Measurements from ENCODE around the gene BTBD7.
"Not testable (repeated sequence)": the region's sequence is repeated elsewhere in the genome, so short reads cannot be mapped to it uniquely, and the experiment has no call there.

BTBD7 gene

GRCh38 chr14:93332853-93333630 is at the start of gene BTBD7:
Gene BTBD7, minus strand, starts transcription at chr14:93333036. Its CDS starts 36,985 bp downstream, at chr14:93296051.
- peak; percentile 92 for FAIRE-seq
- peak; percentile 92 for DNase-seq (ENCODE audit: extremely low spot score, insufficient read length, low read depth)

- no peak for DNase-seq (ENCODE audit: extremely low spot score, insufficient read length, low read depth)
- peak; percentile 69 for FAIRE-seq
Observed at GRCh38 chr14:93381644-93382043, 48.8 kb upstream of the BTBD7 start.

GRCh38 chr14:93379831-93380230 is 47.0 kb upstream of the BTBD7 start:
- DNase-seq (ENCODE audit: extremely low spot score, insufficient read length, low read depth) (no peak), FAIRE-seq (no peak)

- DNase-seq (ENCODE audit: extremely low spot score, insufficient read length, low read depth) (peak; percentile 11), FAIRE-seq (peak; percentile 99)
Observed at GRCh38 chr14:93375673-93376156, 42.9 kb upstream of the BTBD7 start.

- FAIRE-seq, result peak; percentile 98
- peak; percentile 17 for DNase-seq (ENCODE audit: extremely low spot score, insufficient read length, low read depth)
Observed at GRCh38 chr14:93369713-93370266, 37.0 kb upstream of the BTBD7 start.

GRCh38 chr14:93368996-93369712 is 36.3 kb upstream of the BTBD7 start:
- DNase-seq (ENCODE audit: extremely low spot score, insufficient read length, low read depth) (no peak), FAIRE-seq (no peak)

- not testable (repeated sequence) for DNase-seq (ENCODE audit: extremely low spot score, insufficient read length, low read depth); FAIRE-seq
Observed at GRCh38 chr14:93354873-93355272, 22.0 kb upstream of the BTBD7 start.

- FAIRE-seq (no peak), DNase-seq (ENCODE audit: extremely low spot score, insufficient read length, low read depth) (no peak)
Observed at GRCh38 chr14:93348292-93348691, 15.5 kb upstream of the BTBD7 start.

- no peak for DNase-seq (ENCODE audit: extremely low spot score, insufficient read length, low read depth)
Observed at GRCh38 chr14:93347850-93348249, 15.0 kb upstream of the BTBD7 start.

GRCh38 chr14:93346926-93347721 is 14.3 kb upstream of the BTBD7 start, which contains the start of gene COX8C:
Gene COX8C, plus strand, starts transcription at chr14:93347182. Its CDS starts 87 bp downstream, at chr14:93347269.
- FAIRE-seq, result no peak
- DNase-seq (ENCODE audit: extremely low spot score, insufficient read length, low read depth), result no peak

More at GRCh38 chr14:93347850-93348249, 15.0 kb upstream of the BTBD7 start:
- FAIRE-seq, result no peak

GRCh38 chr14:93343797-93344196 is 11.0 kb upstream of the BTBD7 start:
- no peak for DNase-seq (ENCODE audit: extremely low spot score, insufficient read length, low read depth)
- no peak for FAIRE-seq

GRCh38 chr14:93343266-93343665 is 10.4 kb upstream of the BTBD7 start:
- no peak for FAIRE-seq
- no peak for DNase-seq (ENCODE audit: extremely low spot score, insufficient read length, low read depth)

GRCh38 chr14:93337884-93338283 is 5.0 kb upstream of the BTBD7 start:
- no peak for DNase-seq (ENCODE audit: extremely low spot score, insufficient read length, low read depth)
- FAIRE-seq, result no peak

- FAIRE-seq (no peak), DNase-seq (ENCODE audit: extremely low spot score, insufficient read length, low read depth) (no peak)
Observed at GRCh38 chr14:93337143-93337753, 4.4 kb upstream of the BTBD7 start.

- DNase-seq (ENCODE audit: extremely low spot score, insufficient read length, low read depth), result no peak
- no peak for FAIRE-seq
Observed at GRCh38 chr14:93333631-93334103, 831 bp upstream of the BTBD7 start.

- DNase-seq (ENCODE audit: extremely low spot score, insufficient read length, low read depth) (peak; percentile 17), FAIRE-seq (no peak)
Observed at GRCh38 chr14:93332397-93332852, 411 bp downstream of the BTBD7 start.

- DNase-seq (ENCODE audit: extremely low spot score, insufficient read length, low read depth) (no peak), FAIRE-seq (peak; percentile 5)
Observed at GRCh38 chr14:93331728-93332396, 974 bp downstream of the BTBD7 start.

GRCh38 chr14:93331002-93331727 is 1.7 kb downstream of the BTBD7 start:
- FAIRE-seq, result peak; percentile 73
- no peak for DNase-seq (ENCODE audit: extremely low spot score, insufficient read length, low read depth)

Measured in GM18507 (cell line).